Central memory CD8-positive, alpha-beta T cell (primary cell): ENCODE data around the gene GPX4.

Experiments
- ATAC-seq: fragments of 150-1000 bp; cut with Tn5 transposase; replicated peaks from 2 replicates; pipeline ENCODE4 v1.10.0; 2022; ENCODE audit warnings: mild to moderate bottlenecking, moderate FRiP score, moderate number of reproducible peaks; ENCODE audit not compliant: poor library complexity, severe bottlenecking; ENCODE audit errors: extremely low read depth
- DNase-seq, 2 donors: peaks; one replicate each; pipeline ENCODE4 v3.0.0; 2021; ENCODE audit warnings: low spot score in 2 of 2
- H3K27ac Mint-ChIP-seq: one replicate; pipeline ENCODE4 v1.8.0; 2022; ENCODE audit warnings: low read depth, mild to moderate bottlenecking, moderate library complexity, mixed read lengths
- H3K27me3 Mint-ChIP-seq: one replicate; pipeline ENCODE4 v1.8.0; 2022; ENCODE audit warnings: mixed read lengths
- H3K36me3 Mint-ChIP-seq: one replicate; pipeline ENCODE4 v1.8.0; 2022; ENCODE audit warnings: mild to moderate bottlenecking, moderate library complexity, mixed read lengths; ENCODE audit not compliant: insufficient read depth
- H3K4me1 Mint-ChIP-seq: one replicate; pipeline ENCODE4 v1.8.0; 2022; ENCODE audit warnings: mixed read lengths
- H3K4me3 Mint-ChIP-seq: one replicate; pipeline ENCODE4 v1.8.0; 2022; ENCODE audit warnings: mild to moderate bottlenecking, moderate library complexity, mixed read lengths
- H3K9me3 Mint-ChIP-seq: one replicate; pipeline ENCODE4 v1.8.0; 2022; ENCODE audit warnings: mixed read lengths

The GPX4 gene

DNA sequence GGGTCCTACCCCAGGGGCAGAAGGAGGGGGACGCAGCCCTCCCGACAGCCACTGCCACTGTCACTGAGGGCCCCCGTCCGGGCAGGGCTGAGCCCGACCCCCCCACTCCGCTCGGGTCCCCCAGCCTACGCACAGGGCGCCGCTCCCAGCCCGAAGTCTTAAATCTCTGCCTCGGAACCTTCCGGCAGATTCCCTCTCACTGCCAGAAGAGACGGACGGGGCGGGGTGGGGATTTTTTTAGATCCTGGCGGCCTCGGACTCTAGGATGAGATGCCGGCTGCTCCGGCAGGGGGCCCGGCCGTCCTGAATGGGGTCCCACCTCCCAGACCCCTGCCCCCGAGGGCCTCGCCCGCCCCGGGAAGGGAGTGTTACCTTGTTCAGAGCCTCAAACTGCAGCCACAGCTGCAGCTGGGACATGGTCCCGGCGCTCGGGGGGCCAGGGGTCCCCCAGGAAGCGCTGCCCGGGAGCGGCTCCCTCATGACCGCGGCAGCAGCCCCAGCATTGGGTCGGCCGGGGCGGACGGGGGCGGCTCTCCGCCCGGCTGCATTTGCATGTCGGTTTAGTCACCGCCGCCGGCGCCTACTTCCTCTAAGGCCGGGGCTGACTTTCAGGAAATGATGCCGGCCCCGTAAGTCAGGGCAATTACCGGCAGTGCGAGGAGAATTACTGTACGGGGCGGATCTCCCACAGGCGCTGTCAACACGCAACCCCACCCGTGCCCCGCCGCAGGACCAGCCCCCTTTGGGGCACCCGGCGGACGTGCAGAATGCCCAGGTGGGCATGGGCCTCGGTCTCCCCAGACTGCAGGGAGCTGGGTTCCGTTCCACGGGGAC lies 28.1 kb downstream of the GPX4 start:
- Mint-ChIP-seq H3K9me3 (no peaks in the 10 kb centered on the region), H3K27ac (peak overlapping the region; percentile 94), H3K36me3 (peaks cover 29% of the 10 kb centered on the region), H3K27me3 (no peaks in the 10 kb centered on the region), H3K4me3 (peak overlapping the region; percentile 81), H3K4me1 (peaks cover 22% of the 10 kb centered on the region)
- DNase-seq (peak; percentile 65 to 70), ATAC-seq (peak; percentile 59)

DNA sequence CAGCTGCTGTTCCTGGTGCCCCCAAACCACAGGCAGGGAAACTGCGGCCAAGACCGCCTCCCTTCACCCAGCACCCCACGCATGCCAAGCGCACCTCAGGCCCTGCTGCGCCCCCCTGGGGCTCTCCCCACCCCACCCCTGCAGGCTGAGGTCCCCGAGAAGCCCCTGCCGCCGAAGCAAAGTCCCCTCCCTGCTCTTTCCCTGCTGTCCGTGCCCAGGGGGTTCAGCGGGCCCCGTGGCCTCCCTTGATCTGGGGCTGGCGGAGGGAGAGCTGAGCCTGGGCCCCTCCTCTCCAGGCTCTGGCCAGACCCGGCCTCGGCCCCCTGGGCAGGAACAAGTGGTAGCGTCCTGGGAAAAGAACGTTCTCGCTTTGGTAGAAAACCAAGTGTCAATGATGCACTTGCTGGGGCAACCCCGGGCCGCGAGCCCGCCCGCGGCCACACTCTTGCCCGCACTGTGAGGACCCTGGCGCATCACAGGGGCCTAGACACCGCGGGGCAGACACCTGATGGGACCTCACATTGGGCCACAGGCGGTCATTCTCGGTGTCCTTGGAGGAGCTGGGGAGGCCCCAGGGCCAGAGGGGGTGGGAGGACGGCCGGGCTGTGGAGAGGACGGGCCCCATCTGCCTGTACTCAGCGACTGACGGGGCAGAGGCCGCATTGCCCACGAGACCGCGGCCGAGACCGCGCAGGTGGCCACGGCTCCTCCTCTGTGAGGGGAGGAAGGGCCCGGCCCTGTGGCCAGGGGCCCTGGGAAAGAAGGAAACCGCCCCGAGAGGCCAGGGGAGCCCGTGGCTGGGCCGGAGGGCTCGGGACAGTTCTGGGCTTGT lies 29.0 kb downstream of the GPX4 start:
- Mint-ChIP-seq H3K4me1 (peaks cover 22% of the 10 kb centered on the region), H3K27me3 (no peaks in the 10 kb centered on the region), H3K9me3 (no peaks in the 10 kb centered on the region), H3K27ac (peak overlapping the region; percentile 94), H3K36me3 (peaks cover 23% of the 10 kb centered on the region), H3K4me3 (peak overlapping the region; percentile 81)
- ATAC-seq (peak; percentile 31), DNase-seq (peak; percentile 40 to 44)

DNA sequence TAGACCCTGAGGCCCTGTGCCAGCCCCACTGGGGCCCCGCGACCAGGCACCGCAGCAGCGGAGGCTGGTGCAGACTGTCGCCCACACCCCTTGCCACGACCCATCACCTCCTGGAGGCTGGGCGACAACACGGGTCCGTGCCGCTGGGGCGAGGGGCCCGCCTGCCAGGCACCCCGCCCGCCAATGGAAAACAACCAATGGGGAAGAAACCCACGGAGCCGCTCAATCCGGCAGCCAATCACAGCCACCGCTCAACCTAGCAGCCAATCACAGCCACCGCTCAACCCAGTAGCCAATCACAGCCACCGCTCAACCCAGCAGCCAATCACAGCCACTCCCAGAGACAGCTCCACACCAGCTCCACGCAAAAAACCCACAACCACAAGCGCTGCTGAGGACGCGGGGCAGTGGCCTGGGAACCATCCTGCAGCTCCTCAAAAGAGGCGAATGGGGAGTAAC lies 29.7 kb downstream of the GPX4 start:
- Mint-ChIP-seq H3K9me3 (no peaks in the 10 kb centered on the region), H3K27ac (peak overlapping the region; percentile 94), H3K4me1 (peaks cover 22% of the 10 kb centered on the region), H3K4me3 (peak overlapping the region; percentile 81), H3K36me3 (peaks cover 21% of the 10 kb centered on the region), H3K27me3 (no peaks in the 10 kb centered on the region)
- DNase-seq (peak; percentile 71 to 86), ATAC-seq (peak; percentile 72)

DNA sequence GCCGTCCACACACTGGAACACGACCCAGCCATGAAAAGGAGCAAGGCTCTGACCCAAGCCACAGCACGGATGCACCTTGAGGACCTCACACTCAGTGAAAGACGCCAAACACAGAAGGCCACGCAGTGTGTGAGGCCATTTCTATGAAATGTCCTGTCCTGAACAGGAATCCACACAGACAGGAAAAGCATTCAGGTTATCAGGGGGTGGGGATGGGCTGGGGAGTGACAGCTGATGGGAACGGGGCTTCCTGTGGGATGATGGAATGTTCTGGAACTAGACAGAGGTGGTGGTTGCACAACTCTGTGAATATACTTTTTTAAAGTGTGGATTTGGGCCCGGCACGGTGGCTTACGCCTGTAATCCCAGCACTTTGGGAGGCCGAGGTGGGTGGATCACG lies 30.6 kb downstream of the GPX4 start:
- Mint-ChIP-seq H3K36me3 (peaks cover 18% of the 10 kb centered on the region), H3K27ac (no peak overlapping the region), H3K9me3 (no peaks in the 10 kb centered on the region), H3K4me3 (no peak overlapping the region), H3K4me1 (peaks cover 22% of the 10 kb centered on the region), H3K27me3 (no peaks in the 10 kb centered on the region)
- ATAC-seq, result no peak
- DNase-seq, result no peak

DNA sequence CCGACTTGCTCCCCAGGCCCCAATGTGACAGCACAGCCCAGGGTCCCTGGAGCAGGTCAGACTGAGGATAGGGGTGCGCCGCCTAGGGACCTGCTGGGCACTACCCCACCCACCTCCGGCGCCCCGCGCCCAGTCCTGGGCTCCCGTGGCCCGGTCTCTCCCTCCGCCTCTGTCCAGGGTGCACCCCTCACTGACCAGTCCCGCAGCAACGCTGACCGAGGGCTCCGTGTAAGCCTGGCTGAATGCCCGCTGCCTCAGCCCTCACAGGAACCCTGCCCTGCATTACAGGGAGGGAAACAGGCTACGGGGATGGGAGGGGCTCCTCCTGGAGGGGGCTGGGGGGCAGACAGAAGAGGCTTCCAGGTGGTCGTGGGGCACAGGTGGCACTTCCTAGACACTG lies 31.7 kb downstream of the GPX4 start:
- H3K4me1 Mint-ChIP-seq, result peaks cover 26% of the 10 kb centered on the region
- H3K27ac Mint-ChIP-seq, result no peak overlapping the region
- DNase-seq (no peak), ATAC-seq (no peak)
- peaks cover 18% of the 10 kb centered on the region for H3K36me3 Mint-ChIP-seq
- no peaks in the 10 kb centered on the region for H3K9me3 Mint-ChIP-seq
- H3K4me3 Mint-ChIP-seq, result no peak overlapping the region
- no peaks in the 10 kb centered on the region for H3K27me3 Mint-ChIP-seq

DNA sequence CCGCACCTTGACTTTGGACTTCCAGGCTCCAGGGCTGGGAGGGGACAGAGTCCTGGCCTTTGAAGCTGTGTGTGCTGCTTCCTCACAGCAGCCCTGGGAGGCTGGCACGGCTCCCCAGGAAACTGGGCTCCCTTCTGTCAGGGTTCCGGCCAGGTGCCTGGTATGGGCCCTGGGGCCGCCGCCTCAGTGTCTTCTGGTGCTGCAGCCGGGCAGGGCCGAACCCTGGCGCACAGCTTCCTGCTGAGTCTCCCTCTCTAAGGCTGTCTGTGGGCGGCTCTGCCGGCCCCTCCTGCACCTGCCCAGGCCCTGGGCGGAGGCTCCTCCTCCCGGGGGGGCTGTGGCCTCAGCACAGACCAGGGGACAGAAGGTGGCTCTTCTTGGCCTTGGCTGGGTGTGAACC lies 32.4 kb downstream of the GPX4 start:
- ATAC-seq (no peak), DNase-seq (no peak)
- no peak overlapping the region for H3K4me3 Mint-ChIP-seq
- peaks cover 21% of the 10 kb centered on the region for H3K4me1 Mint-ChIP-seq
- no peaks in the 10 kb centered on the region for H3K27me3 Mint-ChIP-seq
- H3K9me3 Mint-ChIP-seq, result no peaks in the 10 kb centered on the region
- peaks cover 14% of the 10 kb centered on the region for H3K36me3 Mint-ChIP-seq
- no peak overlapping the region for H3K27ac Mint-ChIP-seq

DNA sequence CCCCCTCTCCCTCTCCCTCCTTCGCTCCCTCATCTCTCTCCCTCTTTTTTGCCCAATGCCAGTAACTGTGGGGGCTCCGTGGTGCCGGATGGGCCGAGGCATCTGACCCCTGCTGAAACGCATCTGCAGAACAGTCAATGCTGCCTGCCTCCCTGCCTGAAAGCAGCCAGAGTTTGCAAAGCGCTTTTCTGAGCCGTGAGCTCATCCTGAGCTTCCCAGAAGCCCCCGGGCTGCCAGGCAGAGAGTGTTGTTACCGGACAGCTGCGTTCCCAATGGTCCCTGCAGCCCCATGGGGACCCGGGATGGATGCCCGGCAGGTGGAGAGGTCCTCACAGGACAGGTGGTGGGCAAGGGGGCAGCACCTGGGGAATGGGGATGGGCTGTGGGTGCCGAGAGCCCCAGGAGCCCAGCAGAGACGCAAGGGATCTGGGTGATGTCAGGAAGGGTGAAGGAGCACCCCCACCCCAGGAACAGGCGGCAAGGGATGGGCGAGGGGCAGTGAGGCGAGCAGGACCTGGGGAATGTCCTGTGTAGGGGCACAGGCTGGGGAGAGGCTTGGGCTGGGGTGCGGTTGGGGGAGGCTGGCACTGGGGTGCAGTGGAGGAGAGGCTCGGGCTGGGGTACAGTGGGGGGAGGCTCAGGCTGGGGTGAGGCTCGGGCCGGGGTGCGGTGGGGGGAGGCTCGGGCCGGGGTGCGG lies 33.0 kb downstream of the GPX4 start:
- Mint-ChIP-seq H3K27ac (no peak overlapping the region), H3K27me3 (no peaks in the 10 kb centered on the region), H3K36me3 (peaks cover 15% of the 10 kb centered on the region), H3K4me1 (peaks cover 22% of the 10 kb centered on the region), H3K4me3 (no peak overlapping the region), H3K9me3 (peaks cover under 1% of the 10 kb centered on the region)
- DNase-seq, result no peak
- no peak for ATAC-seq

DNA sequence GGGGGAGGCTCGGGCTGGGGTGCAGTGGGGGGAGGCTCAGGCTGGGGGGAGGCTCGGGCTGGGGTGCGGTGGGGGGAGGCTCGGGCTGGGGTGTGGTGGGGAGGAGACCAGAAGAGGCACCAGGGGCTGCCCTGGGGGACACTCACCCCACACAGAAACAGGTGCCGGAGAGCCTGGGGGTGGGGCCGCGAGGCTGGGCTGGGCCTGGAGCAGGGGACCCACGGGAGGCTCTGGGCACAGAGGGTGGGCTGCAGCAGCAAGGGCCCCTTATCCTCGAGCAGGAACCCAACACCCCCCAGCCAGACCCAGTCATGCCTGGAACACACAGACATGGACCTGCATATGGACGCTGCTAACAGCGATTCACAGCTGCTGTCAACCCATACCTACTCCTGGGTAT lies 34.3 kb downstream of the GPX4 start:
- Mint-ChIP-seq H3K27me3 (no peaks in the 10 kb centered on the region), H3K4me3 (no peak overlapping the region), H3K4me1 (peaks cover 27% of the 10 kb centered on the region), H3K36me3 (peaks cover 13% of the 10 kb centered on the region), H3K27ac (no peak overlapping the region), H3K9me3 (peaks cover 6% of the 10 kb centered on the region)
- no peak for DNase-seq
- ATAC-seq, result no peak

DNA sequence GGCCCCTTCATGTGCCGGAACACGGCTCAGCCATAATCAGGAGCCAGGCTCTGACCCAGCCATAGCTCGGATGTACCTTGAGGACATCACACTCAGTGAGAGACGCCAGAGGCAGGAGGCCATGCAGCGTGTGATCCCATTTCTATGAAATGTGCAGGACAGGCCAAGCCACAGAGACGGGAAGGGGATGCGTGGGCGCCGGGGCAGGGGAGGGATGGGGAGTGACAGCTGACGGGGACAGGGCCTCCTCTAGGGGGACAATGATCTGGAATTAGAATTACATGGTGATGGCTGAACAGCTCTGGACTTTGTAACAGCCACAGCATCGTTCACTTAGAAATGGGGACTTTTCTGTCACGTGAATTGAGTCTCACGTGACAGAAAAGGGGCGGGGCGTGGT lies 35.3 kb downstream of the GPX4 start:
- no peak overlapping the region for H3K27ac Mint-ChIP-seq
- ATAC-seq, result no peak
- peaks cover 20% of the 10 kb centered on the region for H3K4me1 Mint-ChIP-seq
- no peak overlapping the region for H3K4me3 Mint-ChIP-seq
- peaks cover 6% of the 10 kb centered on the region for H3K9me3 Mint-ChIP-seq
- DNase-seq, result no peak
- peaks cover 7% of the 10 kb centered on the region for H3K36me3 Mint-ChIP-seq
- no peaks in the 10 kb centered on the region for H3K27me3 Mint-ChIP-seq

DNA sequence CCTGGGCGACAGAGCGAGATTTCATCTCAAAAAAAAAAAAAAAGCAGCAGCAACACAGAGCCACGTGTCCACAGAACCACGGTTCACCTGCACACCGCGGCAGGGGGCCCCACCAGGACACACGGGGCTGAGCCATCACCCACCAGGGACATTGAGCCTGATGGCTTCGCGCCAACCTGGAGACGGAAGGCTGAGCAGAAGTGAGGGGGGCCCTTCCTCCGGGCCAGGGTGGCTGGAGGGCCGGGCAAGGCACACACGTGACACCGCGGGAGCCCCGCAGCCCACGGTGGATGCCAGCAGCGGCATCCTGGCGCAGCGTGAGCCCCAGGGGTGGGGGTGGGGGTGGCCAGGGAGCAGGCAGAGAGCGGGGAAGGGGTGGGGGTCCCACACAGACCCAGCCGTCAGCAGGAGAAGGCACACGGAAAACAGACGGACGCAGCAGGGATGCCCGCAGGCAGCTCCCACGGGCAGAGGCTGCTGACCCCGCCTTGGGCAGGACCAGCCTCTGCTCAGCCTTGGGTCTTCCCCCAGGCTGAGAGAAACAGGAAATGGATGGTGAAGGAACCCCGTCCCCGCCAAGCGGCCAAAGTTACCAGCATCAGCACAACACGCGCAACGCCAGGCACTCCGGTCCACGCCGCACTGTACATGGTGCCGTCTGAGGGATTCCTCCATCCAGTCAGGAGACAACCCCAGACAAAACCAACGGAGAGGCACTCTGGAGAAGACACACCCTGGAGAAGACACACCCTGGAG lies 36.7 kb downstream of the GPX4 start:
- Mint-ChIP-seq H3K9me3 (peaks cover 6% of the 10 kb centered on the region), H3K4me3 (peak overlapping the region; percentile 18), H3K36me3 (peaks cover 10% of the 10 kb centered on the region), H3K27me3 (no peaks in the 10 kb centered on the region), H3K27ac (no peak overlapping the region), H3K4me1 (peaks cover 28% of the 10 kb centered on the region)
- no peak for ATAC-seq
- DNase-seq, result no peak

DNA sequence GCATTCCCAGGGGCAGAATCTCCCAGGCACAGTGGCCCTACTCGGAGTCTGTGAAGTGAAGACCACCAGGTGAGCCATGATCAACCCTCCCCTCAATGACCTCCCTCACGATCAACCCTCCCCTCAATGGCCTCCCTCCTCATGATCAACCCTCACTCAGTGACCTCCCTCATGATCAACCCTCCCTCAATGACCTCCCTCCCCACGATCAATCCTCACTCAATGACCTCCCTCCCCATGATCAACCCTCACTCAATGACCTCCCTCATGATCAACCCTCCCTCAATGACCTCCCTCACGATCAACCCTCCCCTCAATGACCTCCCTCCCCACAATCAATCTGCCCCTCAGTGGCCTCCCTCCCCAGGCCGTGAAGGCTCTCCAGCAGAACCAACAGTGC lies 38.1 kb downstream of the GPX4 start:
- DNase-seq, result no peak
- H3K27ac Mint-ChIP-seq, result peak overlapping the region; percentile 34
- H3K27me3 Mint-ChIP-seq, result no peaks in the 10 kb centered on the region
- no peak overlapping the region for H3K4me3 Mint-ChIP-seq
- H3K36me3 Mint-ChIP-seq, result peaks cover 11% of the 10 kb centered on the region
- peaks cover 21% of the 10 kb centered on the region for H3K4me1 Mint-ChIP-seq
- no peak for ATAC-seq
- H3K9me3 Mint-ChIP-seq, result peaks cover 6% of the 10 kb centered on the region
